Loucy (cell line): ENCODE results near the gene HCAR3.

Source experiments
- H2AFZ ChIP-seq: fragments of 200-600 bp; sonication (generic); 2 replicates; pipeline ENCODE4 v1.6.0; 2016; ENCODE audit warnings: antibody characterized with exemption, mild to moderate bottlenecking, low read length, moderate library complexity
- H3F3A ChIP-seq: fragments of 200-600 bp; 2 replicates; pipeline ENCODE4 v1.6.0; 2016; ENCODE audit warnings: antibody characterized with exemption, low read depth, mild to moderate bottlenecking
- H3K27me3 ChIP-seq: fragments of 200-600 bp; sonication (generic); 2 replicates; pipeline ENCODE4 v1.6.1; 2014; ENCODE audit warnings: low read length, mild to moderate bottlenecking; ENCODE audit not compliant: insufficient read depth, poor library complexity, severe bottlenecking
- H3K36me3 ChIP-seq: fragments of 200-600 bp; sonication (generic); 2 replicates; pipeline ENCODE4 v1.6.1; 2016; ENCODE audit warnings: low read length; ENCODE audit not compliant: insufficient read depth
- H3K4me1 ChIP-seq: fragments of 200-600 bp; sonication (generic); 2 replicates; pipeline ENCODE4 v1.5.1; 2014; ENCODE audit warnings: low read length, mild to moderate bottlenecking; ENCODE audit not compliant: insufficient read depth, poor library complexity, severe bottlenecking
- H3K4me2 ChIP-seq: fragments of 200-600 bp; sonication (generic); 2 replicates; pipeline ENCODE4 v1.6.0; 2014; ENCODE audit warnings: antibody characterized with exemption, low read length, low read depth, mild to moderate bottlenecking; ENCODE audit not compliant: poor library complexity, severe bottlenecking
- H3K4me3 ChIP-seq: fragments of 200-600 bp; sonication (generic); 2 replicates; pipeline ENCODE4 v1.5.1; 2014; ENCODE audit warnings: low read length, mild to moderate bottlenecking, mixed read lengths; ENCODE audit not compliant: poor library complexity, severe bottlenecking
- H3K79me2 ChIP-seq: fragments of 200-600 bp; sonication (generic); 2 replicates; pipeline ENCODE4 v1.6.1; 2014; ENCODE audit warnings: low read length; ENCODE audit not compliant: insufficient read depth
- H3K9ac ChIP-seq: fragments of 200-600 bp; sonication (generic); 2 replicates; pipeline ENCODE4 v1.6.0; 2014; ENCODE audit warnings: mild to moderate bottlenecking, low read depth, low read length, moderate library complexity; ENCODE audit not compliant: poor library complexity, severe bottlenecking
- H3K9me2 ChIP-seq: fragments of 200-600 bp; sonication (generic); replicated peaks from 2 replicates; pipeline ENCODE4 v1.6.1; 2016; ENCODE audit warnings: low read depth, low read length, mixed read lengths
- H3K9me3 ChIP-seq: fragments of 200-600 bp; sonication (generic); 2 replicates; pipeline ENCODE4 v1.6.1; 2014; ENCODE audit warnings: mild to moderate bottlenecking, antibody characterized with exemption, low read length, low read depth; ENCODE audit not compliant: insufficient read depth
- H4K20me1 ChIP-seq: fragments of 200-600 bp; sonication (generic); 2 replicates; pipeline ENCODE4 v1.6.0; 2014; ENCODE audit warnings: antibody characterized with exemption, low read length, mild to moderate bottlenecking; ENCODE audit not compliant: insufficient read depth, poor library complexity, severe bottlenecking
- EZH2phosphoT487 ChIP-seq: fragments of 200-600 bp; IDR thresholded peaks from 2 replicates; pipeline ENCODE4 v1.6.1; 2018; ENCODE audit warnings: antibody characterized with exemption, mild to moderate bottlenecking, moderate library complexity, borderline replicate concordance
- TF ChIP-seq, protein P1 (sequence below): fragments of 200-600 bp; sonication (generic); conservative IDR thresholded peaks from 2 replicates; pipeline ENCODE4 v1.5.1; 2014; ENCODE audit warnings: mild to moderate bottlenecking, antibody characterized with exemption, low read length

Gene HCAR3

DNA sequence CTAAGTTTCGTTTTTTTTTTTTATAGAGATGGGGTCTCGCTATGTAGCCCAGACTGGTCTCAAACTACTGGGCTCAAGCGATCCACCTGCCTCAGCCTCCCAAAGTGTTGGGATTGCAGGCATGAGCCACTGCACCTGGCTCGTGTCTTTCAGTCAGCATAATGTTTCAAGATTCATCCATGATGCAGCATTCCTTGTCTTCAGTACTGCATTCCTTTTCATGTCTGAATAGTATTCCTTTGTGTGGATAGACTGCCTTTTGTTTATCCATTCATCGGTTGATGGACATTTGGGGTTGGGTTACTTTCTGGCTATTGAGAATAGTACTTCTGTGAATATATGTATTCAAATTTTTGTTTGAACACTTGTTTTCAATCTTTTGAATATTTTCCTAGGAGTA, 50.9 kb downstream of the HCAR3 start:
- Histone ChIP-seq H3K9me3 (no peaks in the 10 kb centered on the region), H3K36me3 (no peaks in the 10 kb centered on the region), H3K4me2 (no peak overlapping the region), H3K9ac (no peak overlapping the region), H2AFZ (no peak overlapping the region), H3K4me3 (no peak overlapping the region), H3K27me3 (no peaks in the 10 kb centered on the region), H3F3A (no peaks in the 10 kb centered on the region), H4K20me1 (no peaks in the 10 kb centered on the region), H3K9me2 (no peaks in the 10 kb centered on the region), H3K4me1 (no peaks in the 10 kb centered on the region), H3K79me2 (no peaks in the 10 kb centered on the region)
- TF ChIP-seq, protein P1, sequence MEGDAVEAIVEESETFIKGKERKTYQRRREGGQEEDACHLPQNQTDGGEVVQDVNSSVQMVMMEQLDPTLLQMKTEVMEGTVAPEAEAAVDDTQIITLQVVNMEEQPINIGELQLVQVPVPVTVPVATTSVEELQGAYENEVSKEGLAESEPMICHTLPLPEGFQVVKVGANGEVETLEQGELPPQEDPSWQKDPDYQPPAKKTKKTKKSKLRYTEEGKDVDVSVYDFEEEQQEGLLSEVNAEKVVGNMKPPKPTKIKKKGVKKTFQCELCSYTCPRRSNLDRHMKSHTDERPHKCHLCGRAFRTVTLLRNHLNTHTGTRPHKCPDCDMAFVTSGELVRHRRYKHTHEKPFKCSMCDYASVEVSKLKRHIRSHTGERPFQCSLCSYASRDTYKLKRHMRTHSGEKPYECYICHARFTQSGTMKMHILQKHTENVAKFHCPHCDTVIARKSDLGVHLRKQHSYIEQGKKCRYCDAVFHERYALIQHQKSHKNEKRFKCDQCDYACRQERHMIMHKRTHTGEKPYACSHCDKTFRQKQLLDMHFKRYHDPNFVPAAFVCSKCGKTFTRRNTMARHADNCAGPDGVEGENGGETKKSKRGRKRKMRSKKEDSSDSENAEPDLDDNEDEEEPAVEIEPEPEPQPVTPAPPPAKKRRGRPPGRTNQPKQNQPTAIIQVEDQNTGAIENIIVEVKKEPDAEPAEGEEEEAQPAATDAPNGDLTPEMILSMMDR: no peak
- no peak for TF ChIP-seq EZH2phosphoT487

DNA sequence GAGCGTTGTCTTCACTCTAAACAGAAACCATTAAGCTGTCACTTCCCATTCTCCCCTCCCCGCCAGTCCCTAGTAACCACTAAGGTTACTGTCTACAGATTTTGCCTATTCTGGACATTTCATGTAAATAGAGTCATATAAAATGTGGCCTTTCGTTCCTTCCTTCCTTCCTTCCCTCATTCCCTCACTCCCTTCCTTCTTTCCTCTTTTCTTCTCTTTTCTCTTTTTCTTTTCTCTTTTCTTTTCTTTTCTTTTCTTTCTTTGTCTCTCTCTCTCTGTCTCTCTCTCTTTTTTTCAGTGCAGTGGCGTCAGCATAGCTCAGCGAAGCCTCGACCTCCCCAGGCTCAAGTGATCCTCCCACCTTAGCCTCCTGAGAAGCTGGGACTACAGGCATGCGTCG, 51.3 kb downstream of the HCAR3 start:
- Histone ChIP-seq H3K9ac (no peak overlapping the region), H3K4me1 (no peaks in the 10 kb centered on the region), H3K4me3 (no peak overlapping the region), H2AFZ (no peak overlapping the region), H3K79me2 (no peaks in the 10 kb centered on the region), H3K9me3 (no peaks in the 10 kb centered on the region), H3F3A (no peaks in the 10 kb centered on the region), H3K4me2 (no peak overlapping the region), H4K20me1 (no peaks in the 10 kb centered on the region), H3K36me3 (no peaks in the 10 kb centered on the region), H3K9me2 (no peaks in the 10 kb centered on the region), H3K27me3 (no peaks in the 10 kb centered on the region)
- TF ChIP-seq, protein P1: no peak
- no peak for TF ChIP-seq EZH2phosphoT487
